IMR-90 (cell line): ENCODE data around the gene C11orf58. TPM values are rescaled to one million over a fixed set of nuclear protein-coding genes. Genes with fewer than 3 reads are reported as not detected.

ENCODE experiments used
- ATAC-seq: fragments of 200-7000 bp; cut with Tn5 transposase; 2 replicates; pipeline ENCODE4 v1.9.1; 2020; ENCODE audit warnings: low read depth, mild to moderate bottlenecking, moderate library complexity
- BruUV-seq: library from RNA; stranded (reverse); fragments of 400-500 nt; replicated peaks from 2 replicates; lab custom pipeline; 2021; lab: Mats Ljungman, UMichigan
- CTCF ChIA-PET: fragments of 300-600 bp; formaldehyde crosslinking; extraction: SDS; loops from one replicate; lab custom pipeline; 2021; ENCODE audit warnings: antibody characterized with exemption; lab: Yijun Ruan, JAX
- POLR2A ChIA-PET: fragments of 300-600 bp; sonication (Branson Sonifier 250); formaldehyde crosslinking; loops from one replicate; lab custom pipeline; 2022; ENCODE audit warnings: antibody characterized with exemption; ENCODE audit not compliant: unreplicated experiment; lab: Charles Lee
- DNase-seq: peaks from one replicate; pipeline ENCODE4 v3.0.0; 2013
- H2AFZ ChIP-seq: replicated peaks from 2 replicates; pipeline ENCODE3; 2013; ENCODE audit warnings: low read length, mild to moderate bottlenecking; ENCODE audit not compliant: poor library complexity
- H2AK5ac ChIP-seq: 2 replicates; pipeline ENCODE4 v1.6.1; 2013; ENCODE audit warnings: low read depth, low read length, inconsistent platforms
- H2AK9ac ChIP-seq: replicated peaks from 2 replicates; pipeline ENCODE3; 2013; ENCODE audit warnings: mild to moderate bottlenecking, low read depth, low read length, moderate library complexity; ENCODE audit not compliant: poor library complexity
- H2BK120ac ChIP-seq: 2 replicates; pipeline ENCODE4 v1.6.1; 2013; ENCODE audit warnings: low read depth, low read length, inconsistent platforms
- H2BK15ac ChIP-seq: 3 replicates; pipeline ENCODE4 v1.6.1; 2013; ENCODE audit warnings: low read depth, low read length, inconsistent platforms
- H2BK20ac ChIP-seq: 2 replicates; pipeline ENCODE4 v1.6.1; 2013; ENCODE audit warnings: low read depth, mild to moderate bottlenecking, inconsistent platforms, low read length, moderate library complexity
- H2BK5ac ChIP-seq: 2 replicates; pipeline ENCODE4 v1.6.1; 2013; ENCODE audit warnings: mild to moderate bottlenecking, low read depth, low read length, inconsistent platforms; ENCODE audit not compliant: poor library complexity, severe bottlenecking
- H3K14ac ChIP-seq: replicated peaks from 2 replicates; pipeline ENCODE4 v1.6.1; 2013; ENCODE audit warnings: low read depth, low read length, inconsistent platforms
- H3K18ac ChIP-seq: 2 replicates; pipeline ENCODE4 v1.6.1; 2013; ENCODE audit warnings: low read depth, low read length, control low read depth
- H3K23ac ChIP-seq: 2 replicates; pipeline ENCODE4 v1.6.1; 2013; ENCODE audit warnings: low read depth, low read length, inconsistent platforms
- H3K27ac ChIP-seq: 2 replicates; pipeline ENCODE4 v1.5.1; 2013; ENCODE audit warnings: mild to moderate bottlenecking, control low read depth, low read length; ENCODE audit not compliant: insufficient read depth
- H3K27me3 ChIP-seq: 2 replicates; pipeline ENCODE4 v1.6.1; 2013; ENCODE audit warnings: low read length; ENCODE audit not compliant: control insufficient read depth, insufficient read depth
- H3K36me3 ChIP-seq: 2 replicates; pipeline ENCODE4 v1.6.1; 2013; ENCODE audit warnings: low read length, mixed read lengths; ENCODE audit not compliant: control insufficient read depth, insufficient read depth
- H3K4ac ChIP-seq: 2 replicates; pipeline ENCODE4 v1.6.1; 2013; ENCODE audit warnings: low read depth, low read length, inconsistent platforms
- H3K4me1 ChIP-seq: 2 replicates; pipeline ENCODE4 v1.6.1; 2013; ENCODE audit warnings: low read length, mixed read lengths; ENCODE audit not compliant: control insufficient read depth, insufficient read depth
- H3K4me2 ChIP-seq: 2 replicates; pipeline ENCODE4 v1.6.1; 2013; ENCODE audit warnings: low read depth, mild to moderate bottlenecking, control low read depth, low read length, moderate library complexity
- H3K4me3 ChIP-seq: 2 replicates; pipeline ENCODE4 v1.5.1; 2013; ENCODE audit warnings: low read depth, mild to moderate bottlenecking, control low read depth, low read length, moderate library complexity; ENCODE audit not compliant: insufficient read depth
- H3K56ac ChIP-seq: 2 replicates; pipeline ENCODE4 v1.6.1; 2013; ENCODE audit warnings: low read length, inconsistent platforms; ENCODE audit not compliant: insufficient read depth; ENCODE audit errors: extremely low read depth
- H3K79me1 ChIP-seq, 2 experiments: 2 replicates each; pipeline ENCODE4 v1.6.1; 2013; ENCODE audit warnings: low read length in 2 of 2, inconsistent platforms in 1 of 2, low read depth in 1 of 2
- H3K9ac ChIP-seq: 2 replicates; pipeline ENCODE4 v1.6.1; 2013; ENCODE audit warnings: low read depth, low read length, control low read depth
- H3K9me1 ChIP-seq: 2 replicates; pipeline ENCODE4 v1.6.1; 2013; ENCODE audit warnings: low read length, inconsistent platforms; ENCODE audit not compliant: insufficient read depth
- H3K9me3 ChIP-seq: 2 replicates; pipeline ENCODE4 v1.6.1; 2013; ENCODE audit warnings: low read length; ENCODE audit not compliant: control insufficient read depth, insufficient read depth
- H4K20me1 ChIP-seq: 2 replicates; pipeline ENCODE4 v1.6.1; 2013; ENCODE audit warnings: low read length, inconsistent platforms; ENCODE audit not compliant: insufficient read depth
- H4K5ac ChIP-seq: 2 replicates; pipeline ENCODE4 v1.6.1; 2013; ENCODE audit warnings: mild to moderate bottlenecking, low read depth, low read length, control low read depth
- H4K8ac ChIP-seq, 2 experiments: 2 replicates each; pipeline ENCODE4 v1.6.1; 2013; ENCODE audit warnings: low read depth in 2 of 2, low read length in 2 of 2, control low read depth in 1 of 2, inconsistent platforms in 1 of 2
- H4K91ac ChIP-seq: 2 replicates; pipeline ENCODE4 v1.6.1; 2013; ENCODE audit warnings: low read depth, low read length, inconsistent platforms; ENCODE audit not compliant: insufficient read depth
- BHLHE40 ChIP-seq: fragments of 150-350 bp; IDR thresholded peaks from 2 replicates; pipeline ENCODE4 v1.6.1; 2016; ENCODE audit warnings: mild to moderate bottlenecking, low read depth, low read length
- CEBPB ChIP-seq: IDR thresholded peaks from 2 replicates; pipeline ENCODE4 v1.6.1; 2012; ENCODE audit warnings: low read depth, low read length, improper control_type of control experiment
- CHD1 ChIP-seq: IDR thresholded peaks from 2 replicates; pipeline ENCODE4 v1.6.1; 2012; ENCODE audit warnings: low read depth, low read length, improper control_type of control experiment
- CTCF ChIP-seq: conservative IDR thresholded peaks from 2 replicates; pipeline ENCODE4 v1.5.1; 2012; ENCODE audit warnings: mild to moderate bottlenecking, low read depth, low read length, improper control_type of control experiment
- FOS ChIP-seq: fragments of 150-350 bp; IDR thresholded peaks from 2 replicates; pipeline ENCODE4 v1.6.1; 2016; ENCODE audit warnings: low read depth, low read length
- MAFK ChIP-seq: IDR thresholded peaks from 2 replicates; pipeline ENCODE4 v1.6.1; 2012; ENCODE audit warnings: low read depth, low read length, improper control_type of control experiment
- MAZ ChIP-seq: IDR thresholded peaks from 2 replicates; pipeline ENCODE4 v1.6.1; 2012; ENCODE audit warnings: low read depth, mild to moderate bottlenecking, low read length, improper control_type of control experiment, moderate library complexity, borderline replicate concordance
- MXI1 ChIP-seq: IDR thresholded peaks from 2 replicates; pipeline ENCODE4 v1.6.1; 2012; ENCODE audit warnings: low read depth, mild to moderate bottlenecking, low read length, moderate library complexity, borderline replicate concordance
- NFE2L2 ChIP-seq: fragments of 150-350 bp; IDR thresholded peaks from 2 replicates; pipeline ENCODE4 v1.6.1; 2016; ENCODE audit warnings: low read depth, mild to moderate bottlenecking, low read length
- POLR2A ChIP-seq: IDR thresholded peaks from 2 replicates; pipeline ENCODE4 v1.6.1; 2012; ENCODE audit warnings: mild to moderate bottlenecking, low read depth, low read length
- RAD21 ChIP-seq: IDR thresholded peaks from 2 replicates; pipeline ENCODE4 v1.6.1; 2012; ENCODE audit warnings: low read length, improper control_type of control experiment
- RCOR1 ChIP-seq: IDR thresholded peaks from 2 replicates; pipeline ENCODE4 v1.6.1; 2012; ENCODE audit warnings: mild to moderate bottlenecking, low read length, improper control_type of control experiment; ENCODE audit not compliant: insufficient replicate concordance
- RFX5 ChIP-seq: IDR thresholded peaks from 2 replicates; pipeline ENCODE4 v1.8.0; 2012; ENCODE audit warnings: low read depth, mild to moderate bottlenecking, low read length, moderate library complexity
- SMC3 ChIP-seq: fragments of 150-350 bp; IDR thresholded peaks from 2 replicates; pipeline ENCODE4 v1.6.1; 2016; ENCODE audit warnings: low read depth, mild to moderate bottlenecking, antibody characterized with exemption, low read length, moderate library complexity
- WGBS, 2 experiments: methylation state at CpG; one replicate each; pipeline versions ENCODE4 v1.1.5 to v1.1.7; 2013; ENCODE audit warnings: missing lambda C conversion rate in 2 of 2; ENCODE audit not compliant: insufficient read length in 1 of 2; ENCODE audit errors: extremely low coverage in 2 of 2; 5-methylcytosine and 5-hydroxymethylcytosine counted together
- dilution Hi-C: fragments of 300-500 bp; cut with HindIII; formaldehyde crosslinking; loops from one replicate; pipeline ENCODE4 v1.14.3; 2018; ENCODE audit warnings: low sequenced_read_pairs; ENCODE audit not compliant: unreplicated experiment
- in situ Hi-C: fragments of 300-500 bp; cut with MboI; formaldehyde crosslinking; loops from 3 replicates; pipeline ENCODE4 v1.14.3; 2019; ENCODE audit warnings: low sequenced_read_pairs, inconsistent platforms, mixed read lengths
- intact Hi-C: fragments of 100-400 bp; cut with micrococcal nuclease; formaldehyde crosslinking; loops from 2 replicates; pipeline ENCODE4 v1.10.0; 2022
- polyA plus RNA-seq, 3 experiments: library from polyadenylated mRNA; depleted of rRNA; stranded (reverse); fragments of >200 nt; gene quantifications; 2 replicates each; pipeline ENCODE4 v1.2.3, GENCODE V29; 2012; ENCODE audit warnings: low replicate concordance in 1 of 3
- total RNA-seq: library from RNA; depleted of rRNA; stranded (reverse); fragments of >200 nt; gene quantifications from 2 replicates; pipeline ENCODE4 v1.2.3, GENCODE V29; 2012
- TF ChIP-seq, protein P1 (sequence below): fragments of 150-350 bp; IDR thresholded peaks from 2 replicates; pipeline ENCODE4 v1.6.1; 2017; ENCODE audit warnings: mild to moderate bottlenecking, antibody characterized with exemption, low read length, low read depth
- TF ChIP-seq, protein P2 (sequence below): fragments of 150-350 bp; IDR thresholded peaks from 2 replicates; pipeline ENCODE4 v1.6.1; 2016; ENCODE audit warnings: low read depth, mild to moderate bottlenecking, low read length, moderate library complexity, borderline replicate concordance

The C11orf58 gene
- total and polyA plus RNA-seq, 2 of the 4 experiments (the other 2 are of a cell fraction), result 53.8 to 67.8 TPM

GRCh38 chr11:16771350-16772140 lies 33.1 kb downstream of the C11orf58 start:
- no peak overlapping the region for H2BK20ac ChIP-seq
- no peak overlapping the region for H3K27ac ChIP-seq
- no peaks in the 10 kb centered on the region for H4K20me1 ChIP-seq
- no peak overlapping the region for H3K14ac ChIP-seq
- no peak overlapping the region for H3K4ac ChIP-seq
- CTCF ChIA-PET, result no interaction called here
- H2AK5ac ChIP-seq, result no peak overlapping the region
- TF ChIP-seq FOS, result no peak
- no peak for TF ChIP-seq NFE2L2
- TF ChIP-seq, protein P1, sequence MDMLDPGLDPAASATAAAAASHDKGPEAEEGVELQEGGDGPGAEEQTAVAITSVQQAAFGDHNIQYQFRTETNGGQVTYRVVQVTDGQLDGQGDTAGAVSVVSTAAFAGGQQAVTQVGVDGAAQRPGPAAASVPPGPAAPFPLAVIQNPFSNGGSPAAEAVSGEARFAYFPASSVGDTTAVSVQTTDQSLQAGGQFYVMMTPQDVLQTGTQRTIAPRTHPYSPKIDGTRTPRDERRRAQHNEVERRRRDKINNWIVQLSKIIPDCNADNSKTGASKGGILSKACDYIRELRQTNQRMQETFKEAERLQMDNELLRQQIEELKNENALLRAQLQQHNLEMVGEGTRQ, result no peak
- no peak for TF ChIP-seq BHLHE40
- TF ChIP-seq RFX5, result no peak
- TF ChIP-seq, protein P2, sequence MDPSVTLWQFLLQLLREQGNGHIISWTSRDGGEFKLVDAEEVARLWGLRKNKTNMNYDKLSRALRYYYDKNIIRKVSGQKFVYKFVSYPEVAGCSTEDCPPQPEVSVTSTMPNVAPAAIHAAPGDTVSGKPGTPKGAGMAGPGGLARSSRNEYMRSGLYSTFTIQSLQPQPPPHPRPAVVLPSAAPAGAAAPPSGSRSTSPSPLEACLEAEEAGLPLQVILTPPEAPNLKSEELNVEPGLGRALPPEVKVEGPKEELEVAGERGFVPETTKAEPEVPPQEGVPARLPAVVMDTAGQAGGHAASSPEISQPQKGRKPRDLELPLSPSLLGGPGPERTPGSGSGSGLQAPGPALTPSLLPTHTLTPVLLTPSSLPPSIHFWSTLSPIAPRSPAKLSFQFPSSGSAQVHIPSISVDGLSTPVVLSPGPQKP, result no peak
- TF ChIP-seq MAFK, result no peak
- no peak for TF ChIP-seq CTCF
- TF ChIP-seq RCOR1, result no peak
- TF ChIP-seq POLR2A, result no peak
- no peak for TF ChIP-seq CHD1
- TF ChIP-seq RAD21, result no peak
- no peak for TF ChIP-seq MAZ
- no peak for TF ChIP-seq CEBPB
- no peak for TF ChIP-seq SMC3
- TF ChIP-seq MXI1, result no peak
- 55% methylated on average over 2 of the region's 12 CpGs; no CpG with 5 or more reads in 1 of the 2 experiments for WGBS, 2 experiments
- ATAC-seq (no peak), DNase-seq (no peak)
- BruUV-seq, result no TSS peak
- H3K4me2 ChIP-seq, result no peak overlapping the region
- dilution Hi-C loops (no loop called here), intact Hi-C loops (no loop called here), in situ Hi-C loops (no loop called here)
- H3K23ac ChIP-seq, result no peak overlapping the region
- H4K5ac ChIP-seq, result no peak overlapping the region
- H4K91ac ChIP-seq, result no peak overlapping the region
- POLR2A ChIA-PET, result no interaction called here
- no peak overlapping the region for H2AFZ ChIP-seq
- H3K27me3 ChIP-seq, result peaks cover 54% of the 10 kb centered on the region
- no peaks in the 10 kb centered on the region for H3K9me3 ChIP-seq
- no peak overlapping the region for H4K8ac ChIP-seq
- no peak overlapping the region for H2BK15ac ChIP-seq
- no peak overlapping the region for H3K56ac ChIP-seq
- H3K9me1 ChIP-seq, result no peaks in the 10 kb centered on the region
- H3K36me3 ChIP-seq, result no peaks in the 10 kb centered on the region
- H2BK120ac ChIP-seq, result no peak overlapping the region
- H2AK9ac ChIP-seq, result no peak overlapping the region
- H3K4me3 ChIP-seq, result no peak overlapping the region
- no peak overlapping the region for H3K9ac ChIP-seq
- no peaks in the 10 kb centered on the region for H3K4me1 ChIP-seq
- H2BK5ac ChIP-seq, result no peak overlapping the region
- H3K79me1 ChIP-seq, result no peaks in the 10 kb centered on the region
- H3K18ac ChIP-seq, result no peak overlapping the region
